DOHH2 (cell line): ENCODE results near the gene MED10.

ENCODE experiments used
- H3F3A ChIP-seq: fragments of 200-600 bp; sonication (generic), shearing (Covaris generic); 2 replicates; pipeline ENCODE4 v1.6.0; 2016; ENCODE audit warnings: antibody characterized with exemption, mild to moderate bottlenecking; ENCODE audit not compliant: control insufficient read depth, insufficient read depth
- H3K27ac ChIP-seq: fragments of 200-600 bp; sonication (generic); 2 replicates; pipeline ENCODE4 v1.5.1; 2014; ENCODE audit warnings: low read depth, mild to moderate bottlenecking, low read length, moderate library complexity
- H3K27me3 ChIP-seq: fragments of 200-600 bp; sonication (generic); 2 replicates; pipeline ENCODE4 v1.6.1; 2014; ENCODE audit warnings: mild to moderate bottlenecking, low read length, mixed read lengths; ENCODE audit not compliant: control insufficient read depth
- H3K36me3 ChIP-seq: fragments of 200-600 bp; sonication (generic); 2 replicates; pipeline ENCODE4 v1.6.1; 2014; ENCODE audit warnings: mild to moderate bottlenecking, low read length, moderate library complexity, mixed read lengths; ENCODE audit not compliant: control insufficient read depth
- H3K4me1 ChIP-seq: fragments of 200-600 bp; sonication (generic); 2 replicates; pipeline ENCODE4 v1.6.1; 2014; ENCODE audit warnings: mild to moderate bottlenecking, low read length, mixed read lengths; ENCODE audit not compliant: control insufficient read depth
- H3K4me2 ChIP-seq: fragments of 200-600 bp; sonication (generic); 2 replicates; pipeline ENCODE4 v1.6.0; 2014; ENCODE audit warnings: mild to moderate bottlenecking, low read length, moderate library complexity
- H3K4me3 ChIP-seq: fragments of 200-600 bp; sonication (generic); 2 replicates; pipeline ENCODE4 v1.5.1; 2014; ENCODE audit warnings: mild to moderate bottlenecking, low read length, mixed read lengths
- H3K79me2 ChIP-seq: fragments of 200-600 bp; sonication (generic); 2 replicates; pipeline ENCODE4 v1.6.1; 2014; ENCODE audit warnings: mild to moderate bottlenecking, low read length, mixed read lengths; ENCODE audit not compliant: control insufficient read depth
- H3K9me2 ChIP-seq: fragments of 200-600 bp; sonication (generic); replicated peaks from 2 replicates; pipeline ENCODE4 v1.6.1; 2014; ENCODE audit warnings: mild to moderate bottlenecking, low read length, mixed read lengths; ENCODE audit not compliant: control insufficient read depth
- H3K9me3 ChIP-seq: fragments of 200-600 bp; sonication (generic); 2 replicates; pipeline ENCODE4 v1.6.1; 2014; ENCODE audit warnings: antibody characterized with exemption, low read length, mixed read lengths; ENCODE audit not compliant: control insufficient read depth, insufficient read depth
- H4K20me1 ChIP-seq: fragments of 200-600 bp; sonication (generic); 2 replicates; pipeline ENCODE4 v1.6.0; 2014; ENCODE audit warnings: low read depth, mild to moderate bottlenecking, antibody characterized with exemption, low read length, moderate library complexity; ENCODE audit not compliant: control insufficient read depth, insufficient read depth
- EZH2phosphoT487 ChIP-seq: fragments of 200-600 bp; sonication (generic); IDR thresholded peaks from 2 replicates; pipeline ENCODE4 v1.6.1; 2017; ENCODE audit warnings: borderline replicate concordance, mild to moderate bottlenecking, antibody characterized with exemption, low read length, moderate library complexity, mixed read lengths
- TF ChIP-seq, protein P1 (sequence below): fragments of 200-600 bp; sonication (generic); IDR thresholded peaks from one replicate; pipeline ENCODE4 v1.5.1; 2014; ENCODE audit warnings: antibody characterized with exemption, mild to moderate bottlenecking, low read depth, low read length; ENCODE audit not compliant: poor library complexity, severe bottlenecking

The MED10 gene

DNA sequence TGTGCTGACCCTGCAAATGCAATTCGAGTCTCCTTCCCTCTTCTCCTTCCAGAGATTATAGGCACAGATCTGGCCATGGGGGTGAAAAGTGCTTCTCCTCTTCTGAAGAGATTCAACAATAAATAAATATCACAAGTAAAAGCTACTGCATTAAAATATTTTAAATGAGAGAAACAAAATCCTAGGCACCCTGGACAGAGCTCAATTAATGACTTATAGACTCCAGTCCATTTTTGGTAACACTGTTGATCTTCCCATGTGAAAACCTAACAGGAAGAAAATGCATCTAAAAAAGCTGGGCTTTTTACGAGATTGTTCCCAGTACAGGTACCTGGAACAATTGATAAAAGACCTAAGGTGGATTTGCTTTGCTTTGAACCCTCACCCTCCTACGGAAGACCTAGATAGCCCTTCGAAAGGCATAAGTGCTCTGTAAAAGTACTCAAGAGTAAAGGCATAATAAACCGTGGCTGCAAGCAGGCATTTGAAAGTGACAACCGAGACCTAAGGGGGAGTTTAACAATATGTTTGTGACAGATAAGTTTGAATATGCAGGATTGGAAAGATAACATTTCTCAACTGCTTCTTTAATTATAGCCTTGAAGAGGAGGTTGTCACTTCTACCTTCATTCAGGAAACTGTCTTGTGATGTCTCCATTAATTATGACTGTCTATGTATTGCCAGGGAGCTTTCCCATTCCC is 29.4 kb upstream of the MED10 start:
- H3F3A ChIP-seq: no peaks in the 10 kb centered on the region
- peaks cover 8% of the 10 kb centered on the region; the same call in 1 of the 2 replicates for H3K27me3 ChIP-seq
- no peaks in the 10 kb centered on the region for H3K9me3 ChIP-seq
- H3K36me3 ChIP-seq: no peaks in the 10 kb centered on the region
- no peak overlapping the region for H3K4me3 ChIP-seq
- H3K79me2 ChIP-seq: no peaks in the 10 kb centered on the region
- H3K4me1 ChIP-seq: no peaks in the 10 kb centered on the region
- no peak overlapping the region for H3K4me2 ChIP-seq
- no peaks in the 10 kb centered on the region for H4K20me1 ChIP-seq
- H3K27ac ChIP-seq: no peak overlapping the region
- TF ChIP-seq, protein P1, sequence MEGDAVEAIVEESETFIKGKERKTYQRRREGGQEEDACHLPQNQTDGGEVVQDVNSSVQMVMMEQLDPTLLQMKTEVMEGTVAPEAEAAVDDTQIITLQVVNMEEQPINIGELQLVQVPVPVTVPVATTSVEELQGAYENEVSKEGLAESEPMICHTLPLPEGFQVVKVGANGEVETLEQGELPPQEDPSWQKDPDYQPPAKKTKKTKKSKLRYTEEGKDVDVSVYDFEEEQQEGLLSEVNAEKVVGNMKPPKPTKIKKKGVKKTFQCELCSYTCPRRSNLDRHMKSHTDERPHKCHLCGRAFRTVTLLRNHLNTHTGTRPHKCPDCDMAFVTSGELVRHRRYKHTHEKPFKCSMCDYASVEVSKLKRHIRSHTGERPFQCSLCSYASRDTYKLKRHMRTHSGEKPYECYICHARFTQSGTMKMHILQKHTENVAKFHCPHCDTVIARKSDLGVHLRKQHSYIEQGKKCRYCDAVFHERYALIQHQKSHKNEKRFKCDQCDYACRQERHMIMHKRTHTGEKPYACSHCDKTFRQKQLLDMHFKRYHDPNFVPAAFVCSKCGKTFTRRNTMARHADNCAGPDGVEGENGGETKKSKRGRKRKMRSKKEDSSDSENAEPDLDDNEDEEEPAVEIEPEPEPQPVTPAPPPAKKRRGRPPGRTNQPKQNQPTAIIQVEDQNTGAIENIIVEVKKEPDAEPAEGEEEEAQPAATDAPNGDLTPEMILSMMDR: no peak
- TF ChIP-seq EZH2phosphoT487: no peak
- H3K9me2 ChIP-seq: no peaks in the 10 kb centered on the region

DNA sequence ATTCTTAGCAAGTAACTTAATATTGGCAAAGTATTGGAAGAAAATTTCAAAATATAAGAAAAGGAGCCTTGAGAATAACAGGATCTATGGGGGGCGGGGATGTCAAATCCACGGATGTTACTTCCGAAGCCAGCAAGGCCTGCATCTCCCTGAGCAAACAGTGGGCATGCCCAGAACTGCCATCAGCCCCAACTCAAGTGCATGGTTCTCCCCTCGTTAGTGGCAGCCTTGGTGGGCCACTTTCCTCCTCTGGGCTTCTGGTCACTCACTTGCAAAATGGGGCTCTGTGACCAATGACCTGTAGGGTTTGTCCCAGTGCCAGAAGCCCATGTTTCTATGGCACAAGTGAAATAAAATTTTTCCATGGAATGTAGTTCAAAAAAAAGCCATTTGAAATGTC is 27.2 kb upstream of the MED10 start:
- no peaks in the 10 kb centered on the region for H3K79me2 ChIP-seq
- no peak overlapping the region for H3K4me2 ChIP-seq
- no peaks in the 10 kb centered on the region for H3F3A ChIP-seq
- no peak overlapping the region for H3K27ac ChIP-seq
- H3K27me3 ChIP-seq: peaks cover 11% of the 10 kb centered on the region; the same call in 1 of the 2 replicates
- TF ChIP-seq, protein P1: no peak
- TF ChIP-seq EZH2phosphoT487: no peak
- H3K9me2 ChIP-seq: no peaks in the 10 kb centered on the region
- H3K4me3 ChIP-seq: no peak overlapping the region
- no peaks in the 10 kb centered on the region for H3K4me1 ChIP-seq
- H3K9me3 ChIP-seq: no peaks in the 10 kb centered on the region
- no peaks in the 10 kb centered on the region for H4K20me1 ChIP-seq
- no peaks in the 10 kb centered on the region for H3K36me3 ChIP-seq

DNA sequence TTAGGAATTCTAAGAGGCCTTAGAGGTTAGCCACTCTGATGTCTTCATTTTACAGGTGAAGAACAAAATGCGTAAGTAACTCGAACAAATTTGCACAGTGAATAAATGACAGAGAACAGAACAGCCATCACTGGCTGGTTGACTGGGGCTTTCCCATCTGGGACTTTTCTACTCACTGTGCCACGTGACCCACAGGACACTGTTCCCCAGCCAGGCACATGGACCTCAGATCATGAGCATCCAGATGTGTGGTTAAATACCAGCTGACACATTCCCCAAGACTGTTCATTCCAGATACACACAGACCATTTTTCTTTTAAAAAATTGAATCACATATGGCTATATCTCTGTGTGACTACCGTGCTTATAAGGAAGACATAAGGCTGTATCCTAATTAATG is 25.8 kb upstream of the MED10 start:
- TF ChIP-seq EZH2phosphoT487: no peak
- no peak overlapping the region for H3K27ac ChIP-seq
- no peak overlapping the region for H3K4me2 ChIP-seq

DNA sequence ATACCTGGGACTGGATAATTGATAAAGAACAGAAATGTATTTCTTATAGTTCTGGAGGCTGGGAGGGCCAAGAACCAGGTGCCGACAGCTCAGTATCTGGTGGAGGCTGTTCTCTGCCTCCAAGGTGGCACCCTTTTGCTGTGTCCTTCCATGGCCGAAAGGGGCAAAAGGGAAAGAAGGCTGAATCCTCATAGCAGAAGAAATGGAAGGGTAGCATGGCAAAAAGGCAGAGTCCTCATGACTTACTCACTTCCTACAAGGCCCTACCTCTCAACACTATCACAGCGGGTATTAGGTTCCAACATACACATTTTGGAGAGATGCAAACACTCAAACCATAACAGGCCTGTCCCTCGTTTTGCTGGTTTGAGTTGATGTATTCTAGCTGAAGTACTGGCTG is 25.1 kb upstream of the MED10 start:
- H3F3A ChIP-seq: no peaks in the 10 kb centered on the region
- H3K4me1 ChIP-seq: no peaks in the 10 kb centered on the region
- H3K27me3 ChIP-seq: peaks cover 11% of the 10 kb centered on the region; the same call in 1 of the 2 replicates
- no peaks in the 10 kb centered on the region for H3K9me3 ChIP-seq
- TF ChIP-seq, protein P1: no peak
- TF ChIP-seq EZH2phosphoT487: no peak
- H3K79me2 ChIP-seq: no peaks in the 10 kb centered on the region
- no peak overlapping the region for H3K27ac ChIP-seq
- no peak overlapping the region for H3K4me2 ChIP-seq
- no peak overlapping the region for H3K4me3 ChIP-seq
- no peaks in the 10 kb centered on the region for H3K9me2 ChIP-seq
- no peaks in the 10 kb centered on the region for H3K36me3 ChIP-seq
- H4K20me1 ChIP-seq: no peaks in the 10 kb centered on the region

More for the DNA sequence above, 25.8 kb upstream of the MED10 start:
- H3K27me3 ChIP-seq: peaks cover 11% of the 10 kb centered on the region; the same call in 1 of the 2 replicates
- no peaks in the 10 kb centered on the region for H3F3A ChIP-seq
- H3K4me1 ChIP-seq: no peaks in the 10 kb centered on the region
- H3K79me2 ChIP-seq: no peaks in the 10 kb centered on the region
- no peaks in the 10 kb centered on the region for H3K9me2 ChIP-seq
- no peaks in the 10 kb centered on the region for H4K20me1 ChIP-seq
- no peaks in the 10 kb centered on the region for H3K9me3 ChIP-seq
- no peak overlapping the region for H3K4me3 ChIP-seq
- no peaks in the 10 kb centered on the region for H3K36me3 ChIP-seq
